Measurements from ENCODE around the gene SNX19.

Gene SNX19

GRCh38 chr11:130839981-130840666 lies 76.2 kb downstream of the SNX19 start:
- DNase-seq, result no peak

GRCh38 chr11:130837194-130837593 lies 79.1 kb downstream of the SNX19 start:
- no peak for DNase-seq

DNA sequence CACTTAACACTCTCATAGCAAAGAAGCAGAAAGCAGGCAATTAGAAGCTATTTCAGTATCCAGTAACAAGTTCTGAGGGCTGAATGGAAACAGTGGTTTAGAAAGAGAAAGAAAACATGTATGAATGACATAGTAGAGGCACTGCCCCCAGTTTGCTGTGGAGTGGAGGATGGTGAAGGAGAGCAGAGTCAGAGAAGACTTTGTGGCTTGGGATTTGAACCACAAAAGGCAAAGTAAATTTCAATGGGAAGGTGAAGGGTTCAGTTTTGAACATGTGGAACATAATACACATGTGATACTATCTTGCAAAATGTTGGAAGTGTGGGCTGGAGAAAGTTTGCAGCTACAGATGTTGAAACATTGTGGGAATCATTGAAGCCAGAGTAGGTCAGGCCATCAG lies 81.4 kb downstream of the SNX19 start:
- no peak for DNase-seq

GRCh38 chr11:130832566-130833425 lies 83.5 kb downstream of the SNX19 start:
- DNase-seq, result no peak

GRCh38 chr11:130831976-130832375 lies 84.3 kb downstream of the SNX19 start:
- DNase-seq, result no peak

DNA sequence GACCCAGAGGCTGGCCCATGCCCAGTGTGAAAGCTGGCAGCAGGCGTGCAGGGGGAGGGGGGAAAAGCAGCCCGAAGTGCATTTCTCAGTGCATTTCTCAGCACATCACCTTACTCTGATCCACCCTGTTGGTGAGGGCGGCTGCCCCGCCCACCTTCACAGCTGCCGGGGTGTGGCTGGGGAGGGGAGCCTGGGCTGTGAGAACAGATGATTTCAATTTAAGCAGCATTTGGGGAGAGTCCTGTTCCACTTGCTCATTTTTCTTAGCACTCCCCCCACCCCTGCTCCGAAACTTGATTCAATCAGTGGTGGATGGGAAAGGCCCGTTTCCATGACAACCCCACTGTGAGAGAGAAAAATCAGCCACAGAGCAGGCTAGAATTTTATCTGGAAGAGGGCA lies 84.8 kb downstream of the SNX19 start:
- no peak for DNase-seq

- DNase-seq, result no peak
Observed at GRCh38 chr11:130830566-130830965, 85.7 kb downstream of the SNX19 start.

DNA sequence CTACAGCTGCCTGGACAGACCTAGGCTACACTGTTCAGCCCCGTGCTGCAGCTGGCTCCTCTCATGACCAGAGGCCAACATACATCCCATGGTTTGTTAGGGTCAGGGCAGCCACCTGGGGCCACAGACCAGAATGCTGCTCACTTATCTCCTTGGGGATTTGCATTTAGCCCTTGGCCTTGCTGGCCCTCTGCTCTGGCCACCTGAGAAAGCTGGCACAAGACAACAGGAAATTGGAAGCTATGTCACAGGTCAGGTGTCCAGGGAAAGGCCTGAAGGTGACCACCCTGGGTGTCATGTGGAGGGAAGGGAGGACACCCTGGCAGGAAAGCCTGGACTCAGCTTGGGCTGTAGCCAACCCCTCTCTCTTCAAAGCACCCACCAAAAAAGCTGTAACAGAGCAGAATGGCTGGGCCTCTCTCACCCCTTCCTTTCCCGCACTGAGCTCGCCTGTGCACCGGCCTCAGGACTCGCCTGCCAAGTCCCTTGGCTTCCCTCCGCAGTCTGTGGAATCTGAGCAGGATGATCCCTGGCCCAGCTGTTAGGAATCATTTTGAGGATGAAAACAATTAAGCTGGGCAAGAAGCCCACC lies 86.3 kb downstream of the SNX19 start:
- DNase-seq, result no peak

- DNase-seq, result no peak
Observed at GRCh38 chr11:130828741-130829140, 87.5 kb downstream of the SNX19 start.

DNA sequence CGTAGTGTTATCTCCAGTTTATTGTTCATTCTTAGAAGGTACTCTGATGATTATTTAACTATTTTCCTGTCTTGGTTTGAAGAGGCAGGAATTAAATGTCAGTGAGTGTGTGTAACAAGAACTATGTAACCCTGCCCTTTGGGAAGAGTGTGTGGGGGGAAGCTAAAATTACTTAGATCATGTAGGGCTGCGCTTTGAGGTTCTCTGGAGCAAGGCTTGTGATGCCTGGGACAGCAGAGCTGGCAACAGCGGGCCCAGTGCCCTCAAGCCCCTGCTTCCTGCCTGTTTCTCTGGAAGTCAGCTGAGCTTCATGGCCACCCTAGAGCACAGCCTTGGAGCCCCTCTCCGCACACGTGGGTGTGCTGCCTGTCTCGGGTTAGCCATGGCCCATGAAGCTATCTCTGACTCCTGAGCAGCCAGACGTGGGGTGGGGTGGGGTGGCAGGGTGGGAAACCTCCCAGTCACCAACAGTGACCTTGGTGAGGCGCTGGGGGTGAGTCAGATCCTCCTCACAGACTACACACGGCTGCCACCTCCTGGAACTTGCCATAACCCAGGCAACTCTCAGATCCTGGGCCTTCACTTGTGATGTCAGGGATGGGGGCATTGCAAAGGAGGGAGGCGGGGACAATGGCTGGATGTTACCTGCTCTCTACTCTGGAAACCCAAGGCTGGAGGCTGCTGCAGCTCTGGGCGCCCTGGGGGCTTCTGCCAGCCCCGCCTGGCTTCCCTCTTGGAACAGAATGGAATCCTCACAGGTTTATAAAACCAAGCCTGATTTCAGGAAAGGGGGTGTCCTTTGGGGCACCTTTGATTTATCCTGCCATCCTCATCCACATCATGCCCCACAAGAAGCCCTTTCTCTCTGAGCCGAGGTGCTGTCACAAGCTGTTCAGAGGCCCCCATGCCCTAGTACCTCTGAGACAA lies 88.6 kb downstream of the SNX19 start:
- no peak for DNase-seq

- DNase-seq, result no peak
Observed at GRCh38 chr11:130826572-130826971, 89.7 kb downstream of the SNX19 start.

- no peak for DNase-seq
Observed at GRCh38 chr11:130825983-130826382, 90.3 kb downstream of the SNX19 start.

- no peak for DNase-seq
Observed at GRCh38 chr11:130825561-130825960, 90.7 kb downstream of the SNX19 start.

All from bone marrow (tissue), 2 donors.